H1 (cell line): ENCODE data around the gene ABCA1. TPM values are rescaled to one million over a fixed set of nuclear protein-coding genes. Genes with fewer than 3 reads are reported as not detected.

ENCODE experiments used
- FOSL1 ChIP-seq: IDR thresholded peaks from 2 replicates; pipeline ENCODE4 v1.6.1; 2011; ENCODE audit warnings: mild to moderate bottlenecking, low read depth, low read length, moderate library complexity; ENCODE audit not compliant: insufficient read depth
- HDAC6 ChIP-seq: IDR thresholded peaks from one replicate; pipeline ENCODE4 v1.7.1; 2012; ENCODE audit warnings: low read depth, mild to moderate bottlenecking, inconsistent platforms, low read length, moderate library complexity
- KDM5A ChIP-seq: fragments of 200-600 bp; IDR thresholded peaks from 2 replicates; pipeline ENCODE4 v1.7.1; 2012; ENCODE audit warnings: mild to moderate bottlenecking, low read length, inconsistent platforms, mixed read lengths
- NANOG ChIP-seq: IDR thresholded peaks from 2 replicates; pipeline ENCODE4 v1.6.1; 2011; ENCODE audit warnings: low read length, low read depth, mild to moderate bottlenecking, inconsistent platforms; ENCODE audit not compliant: insufficient read depth, poor library complexity, severe bottlenecking
- RFX5 ChIP-seq: IDR thresholded peaks from 2 replicates; pipeline ENCODE4 v1.6.1; 2011; ENCODE audit warnings: low read depth, low read length, improper control_type of control experiment, borderline replicate concordance
- RNF2 ChIP-seq: fragments of 200-900, 300-1000 bp; sonication (generic); IDR thresholded peaks from 2 replicates; pipeline ENCODE4 v1.7.1; 2016; ENCODE audit warnings: borderline replicate concordance, low read depth, mild to moderate bottlenecking, antibody characterized with exemption, low read length; ENCODE audit not compliant: poor library complexity, severe bottlenecking; ENCODE audit errors: missing control alignments
- TEAD4 ChIP-seq: IDR thresholded peaks from 2 replicates; pipeline ENCODE4 v1.6.1; 2012; ENCODE audit warnings: low read depth, low read length, inconsistent platforms, mixed read lengths
- polyA plus RNA-seq, 7 experiments: library from polyadenylated mRNA; depleted of rRNA in 3 of 7; stranded (reverse) in 5 of 7; unstranded in 2 of 7; fragments of >200 nt in 5 of 7; fragments of 200-250 nt in 2 of 7; gene quantifications; 1 replicate in 5 of 7; 2 replicates in 1 of 7; 4 replicates in 1 of 7; pipeline versions ENCODE4 v1.2.1 to v1.2.3, GENCODE V29; 2011 to 2013; ENCODE audit warnings: missing spikeins in 2 of 7, mixed read lengths in 2 of 7
- total RNA-seq: library from RNA; stranded (reverse); fragmentation: NEBNext Ultra II Directional; extraction: Animal tissue kit (Norgen Biotek cat#: 25700); gene quantifications from 2 replicates; pipeline ENCODE4 v1.2.1, GENCODE V29; 2021

The ABCA1 gene
- total and polyA plus RNA-seq, 2 of the 8 experiments (the other 6 are each of a cell fraction or from before 2014, with no cell fraction given): 6.9 to 7.8 TPM

DNA sequence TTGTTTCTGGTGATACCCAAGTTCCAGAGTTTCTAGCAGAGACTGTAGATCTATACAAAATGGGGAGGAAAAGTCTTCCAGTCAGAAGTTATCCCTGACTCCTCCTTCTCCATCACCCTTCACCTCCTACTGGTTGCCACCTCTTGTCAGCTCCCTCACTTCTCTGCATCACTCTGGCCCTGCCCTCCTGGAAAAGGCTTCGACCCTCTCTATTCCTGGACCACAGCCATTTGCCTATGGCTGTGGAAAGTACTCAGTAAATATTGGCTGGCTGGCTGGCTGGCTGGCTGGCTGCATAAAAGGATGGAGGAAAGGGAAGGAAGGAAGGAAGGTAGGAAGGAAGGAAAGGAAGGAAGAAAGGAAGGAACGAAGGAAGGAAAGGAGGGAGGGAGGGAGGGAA is 32.7 kb upstream of the ABCA1 start (continued):
- no peak for TF ChIP-seq TEAD4
- no peak for TF ChIP-seq RFX5
- no peak for TF ChIP-seq KDM5A
- TF ChIP-seq FOSL1: no peak
- no peak for TF ChIP-seq NANOG
- no peak for TF ChIP-seq HDAC6
- TF ChIP-seq RNF2: no peak
